Measurements from ENCODE around the gene FERMT1.

Gene FERMT1

DNA sequence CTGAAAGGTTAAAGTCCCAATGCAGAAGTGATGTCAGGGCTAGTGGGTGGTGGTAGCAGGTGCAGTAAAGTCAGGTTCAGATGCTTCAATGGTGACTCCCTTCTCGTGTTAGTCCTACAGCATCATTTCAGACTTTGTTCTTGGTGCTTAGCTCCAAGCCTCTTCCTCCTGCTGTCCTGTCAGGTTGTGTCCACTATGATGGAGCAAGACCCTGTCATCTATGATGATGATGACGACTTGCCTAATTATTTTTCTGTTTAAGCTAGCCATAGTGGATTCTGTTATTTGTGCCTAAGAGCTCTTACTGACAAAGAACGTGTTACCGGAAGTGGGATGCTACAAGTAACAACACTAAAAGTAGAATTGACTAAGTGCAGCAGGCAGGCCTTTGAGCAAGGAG is 5.0 kb upstream of the FERMT1 start:
- H3K9me3 ChIP-seq (ENCODE audit: control extremely low read depth in 1 of 5, control insufficient read depth in 4 of 5, insufficient read depth in 2 of 5, low read depth in 1 of 5, low read length in 4 of 5), result no peaks in the 10 kb centered on the region
- H3K4me1 ChIP-seq (ENCODE audit: control extremely low read depth in 1 of 4, control insufficient read depth in 4 of 4, insufficient read depth in 4 of 4, low read length in 3 of 4), result peaks cover 0 to 7% (median 6%) of the 10 kb centered on the region in 4 experiments
- H3K27me3 ChIP-seq (replicated peaks in 2 of 5; ENCODE audit: control insufficient read depth in 4 of 5, insufficient read depth in 5 of 5, low read length in 4 of 5), result peaks cover 0 to 9% (median 0%) of the 10 kb centered on the region in 5 experiments
- WGBS (ENCODE audit: insufficient coverage), result 100% methylated on average over 4 of the region's 4 CpGs
- no peak for DNase-seq
- CTCF ChIA-PET, result no interaction called here
- H3K27ac ChIP-seq (ENCODE audit: insufficient read depth in 1 of 2, low read depth in 1 of 2, low read length in 2 of 2, poor library complexity in 1 of 2, severe bottlenecking in 2 of 2), result no peak overlapping the region
- H3K4me3 ChIP-seq (ENCODE audit: control insufficient read depth in 1 of 7, extremely low read depth in 1 of 7, insufficient read depth in 4 of 7, low read depth in 2 of 7, low read length in 6 of 7), result no peak overlapping the region
- POLR2A ChIA-PET, result no interaction called here
- H3K36me3 ChIP-seq (ENCODE audit: control insufficient read depth in 4 of 4, insufficient read depth in 4 of 4, low read length in 3 of 4), result no peaks in the 10 kb centered on the region

DNA sequence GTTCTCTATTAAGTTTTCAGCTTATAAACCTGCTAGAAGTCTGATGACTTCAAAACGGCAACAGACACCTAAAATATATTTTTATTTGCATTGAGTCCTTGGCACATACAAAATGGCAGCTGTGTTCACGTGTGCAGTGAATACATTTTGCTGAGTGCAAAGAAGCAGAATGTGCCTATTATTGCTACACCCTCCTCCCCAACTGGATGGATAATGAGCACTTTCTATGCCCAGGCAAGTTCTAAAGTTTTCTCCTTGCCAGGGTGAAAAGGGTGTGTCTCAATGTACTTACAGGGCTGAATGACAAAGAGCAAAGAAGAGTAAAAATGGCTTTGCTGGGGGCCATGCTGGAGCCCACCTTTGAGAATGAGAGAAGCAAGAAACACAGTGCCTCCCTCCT is 4.0 kb upstream of the FERMT1 start:
- DNase-seq, result no peak
- Histone ChIP-seq H3K27ac (ENCODE audit: insufficient read depth in 1 of 2, low read depth in 1 of 2, low read length in 2 of 2, poor library complexity in 1 of 2, severe bottlenecking in 2 of 2) (no peak overlapping the region), H3K36me3 (ENCODE audit: control insufficient read depth in 4 of 4, insufficient read depth in 4 of 4, low read length in 3 of 4) (no peaks in the 10 kb centered on the region), H3K4me1 (ENCODE audit: control extremely low read depth in 1 of 4, control insufficient read depth in 4 of 4, insufficient read depth in 4 of 4, low read length in 3 of 4) (peaks cover 3 to 17% (median 15%) of the 10 kb centered on the region in 4 experiments), H3K9me3 (ENCODE audit: control extremely low read depth in 1 of 5, control insufficient read depth in 4 of 5, insufficient read depth in 2 of 5, low read depth in 1 of 5, low read length in 4 of 5) (no peaks in the 10 kb centered on the region), H3K4me3 (ENCODE audit: control insufficient read depth in 1 of 7, extremely low read depth in 1 of 7, insufficient read depth in 4 of 7, low read depth in 2 of 7, low read length in 6 of 7) (no peak overlapping the region), H3K27me3 (replicated peaks in 2 of 5; ENCODE audit: control insufficient read depth in 4 of 5, insufficient read depth in 5 of 5, low read length in 4 of 5) (peaks cover 0 to 13% (median 0%) of the 10 kb centered on the region in 5 experiments)
- ChIA-PET CTCF (no interaction called here), POLR2A (no interaction called here)
- 83% methylated on average over 1 of the region's 2 CpGs for WGBS (ENCODE audit: insufficient coverage)

DNA sequence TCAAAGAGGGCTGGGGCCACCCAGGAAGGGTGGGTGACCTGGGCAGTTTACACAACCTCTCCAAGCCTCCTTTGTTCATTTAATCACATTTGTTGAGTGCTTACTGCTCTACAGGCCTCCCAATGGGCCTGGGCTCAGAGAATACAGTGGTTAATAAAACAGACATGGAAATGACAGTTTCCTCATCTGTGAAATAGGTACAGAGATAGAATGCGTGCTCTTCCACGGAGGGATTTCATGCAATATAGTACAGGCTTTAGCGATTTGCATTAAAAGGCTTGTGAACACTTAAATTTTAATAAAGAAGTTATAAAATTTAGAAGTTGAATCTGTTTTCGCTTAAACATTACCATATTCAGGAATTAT is 802 bp upstream of the FERMT1 start:
- Histone ChIP-seq H3K4me1 (ENCODE audit: control extremely low read depth in 1 of 4, control insufficient read depth in 4 of 4, insufficient read depth in 4 of 4, low read length in 3 of 4) (peaks cover 3 to 17% (median 15%) of the 10 kb centered on the region in 4 experiments), H3K36me3 (ENCODE audit: control insufficient read depth in 4 of 4, insufficient read depth in 4 of 4, low read length in 3 of 4) (no peaks in the 10 kb centered on the region), H3K27ac (ENCODE audit: insufficient read depth in 1 of 2, low read depth in 1 of 2, low read length in 2 of 2, poor library complexity in 1 of 2, severe bottlenecking in 2 of 2) (no peak overlapping the region), H3K9me3 (ENCODE audit: control extremely low read depth in 1 of 5, control insufficient read depth in 4 of 5, insufficient read depth in 2 of 5, low read depth in 1 of 5, low read length in 4 of 5) (no peaks in the 10 kb centered on the region), H3K4me3 (ENCODE audit: control insufficient read depth in 1 of 7, extremely low read depth in 1 of 7, insufficient read depth in 4 of 7, low read depth in 2 of 7, low read length in 6 of 7) (peak overlapping the region in 4 of 7 experiments; percentile 63 to 84 (median 74)), H3K27me3 (replicated peaks in 2 of 5; ENCODE audit: control insufficient read depth in 4 of 5, insufficient read depth in 5 of 5, low read length in 4 of 5) (peaks cover 0 to 11% (median 0%) of the 10 kb centered on the region in 5 experiments)
- ChIA-PET CTCF (no interaction called here), POLR2A (no interaction called here)
- WGBS (ENCODE audit: insufficient coverage), result 90% methylated on average over 2 of the region's 4 CpGs
- DNase-seq, result no peak

DNA sequence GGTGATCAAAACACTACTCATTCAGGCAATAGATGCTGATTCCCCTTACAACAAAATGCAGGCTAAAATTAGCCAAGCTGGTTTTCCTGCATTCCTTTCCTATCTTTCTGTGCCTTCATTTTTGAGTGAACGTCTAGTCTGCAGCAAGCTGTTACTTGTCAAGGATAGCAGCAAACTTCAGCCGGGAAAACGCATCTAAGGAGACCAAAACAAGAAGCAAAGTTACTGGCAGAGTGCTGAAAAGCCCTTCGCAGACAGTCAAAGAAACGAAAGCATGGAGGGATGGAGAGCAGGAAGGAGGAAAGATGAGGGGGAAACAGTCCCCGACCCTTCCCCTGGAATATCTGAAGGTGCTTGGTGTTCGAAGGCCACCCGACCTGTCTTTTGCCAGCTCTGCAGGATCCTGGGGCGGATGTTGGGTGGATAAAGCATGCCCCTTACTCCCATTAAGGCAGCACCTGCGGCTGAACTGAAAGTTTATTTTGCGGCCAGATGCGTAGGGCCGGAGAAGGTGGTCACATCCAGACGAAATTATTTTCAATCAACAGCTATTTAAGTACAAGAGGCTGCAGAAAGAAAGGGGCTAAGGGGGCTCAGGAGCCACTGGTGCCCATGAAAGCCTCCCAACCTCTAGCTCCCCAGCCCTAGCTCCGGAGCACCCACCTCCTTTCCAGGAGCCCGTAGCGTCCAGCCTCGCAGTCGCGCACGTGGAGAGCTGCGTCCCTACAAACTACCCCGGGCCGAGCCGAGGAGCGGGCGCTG is 538 bp downstream of the FERMT1 start:
- ChIA-PET CTCF (interaction anchor here (1.4 to 1.7 kb wide), 2 partner anchors 10 to 14 kb away, joined by 4 read pairs; no protein-coding TSS in a partner anchor), POLR2A (interaction anchor here (0.6 kb wide), 1 partner anchor 29 kb away, joined by 3 read pairs; no protein-coding TSS in a partner anchor)
- Histone ChIP-seq H3K36me3 (ENCODE audit: control insufficient read depth in 4 of 4, insufficient read depth in 4 of 4, low read length in 3 of 4) (no peaks in the 10 kb centered on the region), H3K9me3 (ENCODE audit: control extremely low read depth in 1 of 5, control insufficient read depth in 4 of 5, insufficient read depth in 2 of 5, low read depth in 1 of 5, low read length in 4 of 5) (no peaks in the 10 kb centered on the region), H3K27ac (ENCODE audit: insufficient read depth in 1 of 2, low read depth in 1 of 2, low read length in 2 of 2, poor library complexity in 1 of 2, severe bottlenecking in 2 of 2) (no peak overlapping the region), H3K27me3 (replicated peaks in 2 of 5; ENCODE audit: control insufficient read depth in 4 of 5, insufficient read depth in 5 of 5, low read length in 4 of 5) (peaks cover 0 to 11% (median 0%) of the 10 kb centered on the region in 5 experiments), H3K4me1 (ENCODE audit: control extremely low read depth in 1 of 4, control insufficient read depth in 4 of 4, insufficient read depth in 4 of 4, low read length in 3 of 4) (peaks cover 3 to 17% (median 15%) of the 10 kb centered on the region in 4 experiments), H3K4me3 (ENCODE audit: control insufficient read depth in 1 of 7, extremely low read depth in 1 of 7, insufficient read depth in 4 of 7, low read depth in 2 of 7, low read length in 6 of 7) (peak overlapping the region; percentile 35 to 84 (median 68))
- DNase-seq, result peak in 2 of 3 donors; percentile 34 to 36
- WGBS (ENCODE audit: insufficient coverage), result 2% methylated on average over 22 of the region's 27 CpGs

DNA sequence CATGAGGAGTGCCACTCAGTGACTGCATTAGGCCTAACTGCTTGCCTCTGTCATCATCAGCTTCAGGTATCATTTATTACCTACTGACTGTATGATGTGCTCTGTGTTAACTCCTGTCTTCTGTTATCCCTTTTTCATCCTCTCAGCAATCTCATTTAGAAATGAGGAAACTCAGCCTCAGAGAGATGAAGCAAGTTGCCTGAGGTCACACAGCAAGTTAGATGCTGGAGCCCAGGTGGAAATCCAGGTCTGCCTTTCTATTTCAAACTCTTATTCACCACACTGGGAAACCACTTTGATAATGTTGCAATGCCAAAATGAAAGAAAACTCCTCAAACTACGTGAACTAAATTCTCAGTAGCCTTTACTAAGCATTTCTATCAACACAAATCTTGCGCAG is 1.3 kb downstream of the FERMT1 start:
- Histone ChIP-seq H3K36me3 (ENCODE audit: control insufficient read depth in 4 of 4, insufficient read depth in 4 of 4, low read length in 3 of 4) (no peaks in the 10 kb centered on the region), H3K27ac (ENCODE audit: insufficient read depth in 1 of 2, low read depth in 1 of 2, low read length in 2 of 2, poor library complexity in 1 of 2, severe bottlenecking in 2 of 2) (no peak overlapping the region), H3K4me3 (ENCODE audit: control insufficient read depth in 1 of 7, extremely low read depth in 1 of 7, insufficient read depth in 4 of 7, low read depth in 2 of 7, low read length in 6 of 7) (peak overlapping the region in 1 of 7 experiments; percentile 5), H3K4me1 (ENCODE audit: control extremely low read depth in 1 of 4, control insufficient read depth in 4 of 4, insufficient read depth in 4 of 4, low read length in 3 of 4) (peaks cover 3 to 17% (median 15%) of the 10 kb centered on the region in 4 experiments), H3K9me3 (ENCODE audit: control extremely low read depth in 1 of 5, control insufficient read depth in 4 of 5, insufficient read depth in 2 of 5, low read depth in 1 of 5, low read length in 4 of 5) (no peaks in the 10 kb centered on the region), H3K27me3 (replicated peaks in 2 of 5; ENCODE audit: control insufficient read depth in 4 of 5, insufficient read depth in 5 of 5, low read length in 4 of 5) (peaks cover 0 to 7% (median 0%) of the 10 kb centered on the region in 5 experiments)
- 88% methylated on average over 1 of the region's 2 CpGs for WGBS (ENCODE audit: insufficient coverage)
- ChIA-PET POLR2A (no interaction called here), CTCF (interaction anchor here (1.4 to 1.7 kb wide), 2 partner anchors 9 to 15 kb away, joined by 4 read pairs; no protein-coding TSS in a partner anchor)
- no peak for DNase-seq

DNA sequence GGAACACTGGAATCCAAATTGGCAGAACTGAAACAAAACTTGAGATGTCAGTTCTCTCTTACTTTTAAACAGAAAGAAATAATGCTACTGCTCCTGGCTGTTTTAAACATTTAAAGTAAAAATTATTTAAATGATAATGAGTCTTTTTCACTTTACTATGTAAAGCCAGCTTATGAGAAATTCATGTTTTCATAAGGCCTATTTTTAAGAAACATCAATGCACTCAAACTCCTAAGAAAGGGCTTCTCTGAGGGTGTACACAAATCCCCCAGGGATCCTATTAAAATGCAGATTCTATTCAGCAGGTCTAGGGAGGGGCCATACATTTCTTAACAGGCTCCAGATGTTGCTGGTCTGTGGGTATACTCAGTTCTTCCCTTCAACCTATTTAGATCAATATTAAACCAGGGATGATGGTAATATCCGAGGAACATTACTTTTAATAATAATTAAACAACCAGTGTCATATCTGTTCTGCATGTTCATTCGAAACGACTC is 2.3 kb downstream of the FERMT1 start:
- no peak for DNase-seq
- Histone ChIP-seq H3K36me3 (ENCODE audit: control insufficient read depth in 4 of 4, insufficient read depth in 4 of 4, low read length in 3 of 4) (peaks cover 0 to 6% (median 3%) of the 10 kb centered on the region in 4 experiments), H3K4me1 (ENCODE audit: control extremely low read depth in 1 of 4, control insufficient read depth in 4 of 4, insufficient read depth in 4 of 4, low read length in 3 of 4) (peaks cover 3 to 17% (median 15%) of the 10 kb centered on the region in 4 experiments), H3K4me3 (ENCODE audit: control insufficient read depth in 1 of 7, extremely low read depth in 1 of 7, insufficient read depth in 4 of 7, low read depth in 2 of 7, low read length in 6 of 7) (no peak overlapping the region), H3K9me3 (ENCODE audit: control extremely low read depth in 1 of 5, control insufficient read depth in 4 of 5, insufficient read depth in 2 of 5, low read depth in 1 of 5, low read length in 4 of 5) (peaks cover 0 to 4% (median 0%) of the 10 kb centered on the region in 5 experiments), H3K27ac (ENCODE audit: insufficient read depth in 1 of 2, low read depth in 1 of 2, low read length in 2 of 2, poor library complexity in 1 of 2, severe bottlenecking in 2 of 2) (no peak overlapping the region), H3K27me3 (replicated peaks in 2 of 5; ENCODE audit: control insufficient read depth in 4 of 5, insufficient read depth in 5 of 5, low read length in 4 of 5) (peaks cover 0 to 7% (median 0%) of the 10 kb centered on the region in 5 experiments)
- ChIA-PET CTCF (no interaction called here), POLR2A (no interaction called here)
- no CpG with 5 or more reads among the region's 3 CpGs for WGBS (ENCODE audit: insufficient coverage)

DNA sequence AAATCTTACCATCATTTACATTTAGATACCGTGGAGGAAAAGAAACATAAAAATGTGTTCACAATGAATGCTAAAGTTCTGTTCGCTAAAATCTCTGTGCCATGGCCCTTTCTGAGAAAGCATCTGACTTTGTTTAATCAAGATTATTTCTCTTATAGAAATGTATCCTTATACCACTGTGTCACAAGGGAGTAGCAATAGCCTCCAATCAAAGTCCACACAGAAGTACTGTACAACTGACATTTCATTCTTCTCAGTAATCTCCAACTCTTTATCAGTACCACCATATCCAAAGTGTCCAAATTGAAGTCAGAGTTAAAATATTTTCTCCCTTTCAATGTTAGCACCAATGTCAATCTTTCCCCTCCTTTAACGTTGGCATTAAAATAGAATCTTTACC is 6.1 kb downstream of the FERMT1 start:
- Histone ChIP-seq H3K36me3 (ENCODE audit: control insufficient read depth in 4 of 4, insufficient read depth in 4 of 4, low read length in 3 of 4) (peaks cover 0 to 40% (median 10%) of the 10 kb centered on the region in 4 experiments), H3K9me3 (ENCODE audit: control extremely low read depth in 1 of 5, control insufficient read depth in 4 of 5, insufficient read depth in 2 of 5, low read depth in 1 of 5, low read length in 4 of 5) (peaks cover 3 to 17% (median 10%) of the 10 kb centered on the region in 5 experiments), H3K4me3 (ENCODE audit: control insufficient read depth in 1 of 7, extremely low read depth in 1 of 7, insufficient read depth in 4 of 7, low read depth in 2 of 7, low read length in 6 of 7) (no peak overlapping the region), H3K27ac (ENCODE audit: insufficient read depth in 1 of 2, low read depth in 1 of 2, low read length in 2 of 2, poor library complexity in 1 of 2, severe bottlenecking in 2 of 2) (no peak overlapping the region), H3K4me1 (ENCODE audit: control extremely low read depth in 1 of 4, control insufficient read depth in 4 of 4, insufficient read depth in 4 of 4, low read length in 3 of 4) (no peaks in the 10 kb centered on the region), H3K27me3 (replicated peaks in 2 of 5; ENCODE audit: control insufficient read depth in 4 of 5, insufficient read depth in 5 of 5, low read length in 4 of 5) (peaks cover 0 to 2% (median 0%) of the 10 kb centered on the region in 5 experiments)
- POLR2A ChIA-PET, result no interaction called here
- CTCF ChIA-PET, result no interaction called here
- WGBS (ENCODE audit: insufficient coverage), result no CpG with 5 or more reads among the region's 3 CpGs
- no peak for DNase-seq
